Gastrocnemius medialis (tissue), 4 donors: ENCODE results near the gene SMC1B. TPM values are rescaled to one million over a fixed set of nuclear protein-coding genes. Genes with fewer than 3 reads are reported as not detected.

Experiments
- ATAC-seq, 2 donors: fragments of 150-250 bp; one replicate each; pipeline ENCODE4 v1.9.1; 2016
- DNase-seq, 2 donors: peaks; one replicate each; pipeline ENCODE4 v3.0.0-alpha.2; 2019
- H3K27ac ChIP-seq, 4 donors: fragments of 200-600 bp; sonication (generic); 1 replicate in 1 of 4; 2 replicates in 3 of 4; pipeline ENCODE4 v1.5.1; 2016 to 2018; ENCODE audit warnings: mild to moderate bottlenecking in 2 of 4, moderate library complexity in 1 of 4
- H3K27me3 ChIP-seq, 3 donors: fragments of 200-600 bp; sonication (generic) in 2 of 3; 1 replicate in 1 of 3; 2 replicates in 2 of 3; pipeline versions ENCODE4 v1.5.1 to v1.6.0; 2016 to 2019; ENCODE audit warnings: mild to moderate bottlenecking in 1 of 3, moderate library complexity in 1 of 3
- H3K36me3 ChIP-seq, 2 donors: fragments of 200-600 bp; sonication (generic) in 1 of 2; one replicate each; pipeline ENCODE4 v1.5.1; 2017 to 2018
- H3K4me1 ChIP-seq, 2 donors: fragments of 200-600 bp; sonication (generic) in 1 of 2; one replicate each; pipeline ENCODE4 v1.5.1; 2016 to 2017; ENCODE audit warnings: mild to moderate bottlenecking in 2 of 2
- H3K4me3 ChIP-seq, 4 donors: fragments of 200-600 bp; sonication (generic) in 3 of 4; 1 replicate in 1 of 4; 2 replicates in 3 of 4; pipeline ENCODE4 v1.5.1; 2016 to 2019; ENCODE audit warnings: mild to moderate bottlenecking in 2 of 4
- H3K9me3 ChIP-seq, 3 donors: fragments of 200-600 bp; sonication (generic) in 2 of 3; 1 replicate in 1 of 3; 2 replicates in 2 of 3; pipeline ENCODE4 v1.5.1; 2016 to 2019
- CTCF ChIP-seq, 5 experiments: fragments of 450-650 bp in 3 of 5; fragments of 200-600 bp in 2 of 5; sonication (generic) in 2 of 5; IDR thresholded peaks in 4 of 5; conservative IDR thresholded peaks in 1 of 5; 1 replicate in 4 of 5; 2 replicates in 1 of 5; pipeline ENCODE4 v1.5.1; 2016 to 2019; ENCODE audit warnings: antibody characterized with exemption in 5 of 5, mild to moderate bottlenecking in 3 of 5, moderate library complexity in 3 of 5
- POLR2A ChIP-seq, 2 donors: fragments of 450-650 bp; IDR thresholded peaks; one replicate each; pipeline ENCODE4 v1.6.1; 2017; ENCODE audit warnings: antibody characterized with exemption in 2 of 2, mild to moderate bottlenecking in 2 of 2, moderate library complexity in 2 of 2
- in situ Hi-C, 4 donors: fragments of 200-750 bp; cut with MboI; loops; one replicate each; pipeline versions ENCODE4 v1.15.0 to v1.8.0; 2017; ENCODE audit warnings: low sequenced_read_pairs in 4 of 4
- intact Hi-C: fragments of 100-400 bp; cut with DNase I; formaldehyde crosslinking; loops from one replicate; pipeline ENCODE4 v1.15.1; 2023; ENCODE audit warnings: low total_unique reads
- total RNA-seq, 4 donors: library from RNA; depleted of rRNA; stranded (reverse); fragments of >200 nt; gene quantifications; one replicate each; pipeline versions ENCODE4 v1.1.0 to v1.2.3, GENCODE V29; 2016

SMC1B gene
- total RNA-seq, 4 donors from 2014 or later, result not detected

DNA sequence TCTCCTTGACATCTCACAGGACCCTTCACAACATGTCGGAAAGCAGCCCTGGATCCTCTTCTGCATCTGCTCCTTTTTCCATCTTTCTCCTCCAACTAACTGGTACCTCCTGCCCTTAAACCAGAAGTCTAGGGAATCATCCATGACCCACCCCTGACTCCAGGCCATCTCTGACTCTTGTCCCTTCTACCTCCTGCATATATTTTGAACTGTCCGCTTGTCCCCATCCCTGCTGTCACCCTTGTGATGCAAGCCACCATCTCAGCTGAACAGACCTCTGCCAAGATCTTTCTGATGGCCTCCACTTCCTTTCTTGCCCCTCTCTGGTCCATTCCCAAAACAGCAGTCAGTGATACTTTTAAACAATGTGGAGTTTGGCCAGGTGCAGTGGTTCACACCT lies 7.1 kb upstream of the SMC1B start:
- Histone ChIP-seq H3K27ac (no peak overlapping the region), H3K4me1 (no peaks in the 10 kb centered on the region), H3K9me3 (no peaks in the 10 kb centered on the region), H3K4me3 (no peak overlapping the region), H3K27me3 (no peaks in the 10 kb centered on the region), H3K36me3 (no peaks in the 10 kb centered on the region)
- intact Hi-C loops (no loop called here), in situ Hi-C loops (no loop called here)
- DNase-seq (no peak), ATAC-seq (no peak)
- TF ChIP-seq CTCF (IDR thresholded peaks at IDR 0.05 in 4 of 5, conservative IDR thresholded peaks at IDR 0.05 in 1 of 5), result no peak
- no peak for TF ChIP-seq POLR2A (IDR thresholded peaks at IDR 0.05)

DNA sequence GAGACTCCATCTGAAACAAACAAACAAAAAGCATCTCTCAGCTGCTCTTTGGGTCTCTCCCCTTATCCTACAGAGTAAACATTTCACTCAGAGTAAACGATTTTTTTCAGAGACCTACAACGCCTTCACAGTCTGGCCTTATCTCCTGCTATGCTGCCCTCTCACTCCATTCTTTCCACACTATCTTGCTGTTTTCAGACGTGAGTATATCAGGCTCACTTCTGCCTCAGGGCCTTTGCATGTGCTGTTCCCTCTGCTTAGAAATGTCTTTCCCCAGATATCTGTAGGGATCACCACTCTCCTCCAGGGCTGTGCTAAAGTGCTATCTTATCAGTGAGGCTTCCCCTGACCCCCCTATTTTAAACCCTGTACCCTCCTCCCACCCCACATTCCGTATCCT lies 6.6 kb upstream of the SMC1B start:
- Histone ChIP-seq H3K27me3 (no peaks in the 10 kb centered on the region), H3K4me3 (no peak overlapping the region), H3K27ac (no peak overlapping the region), H3K4me1 (no peaks in the 10 kb centered on the region), H3K9me3 (no peaks in the 10 kb centered on the region), H3K36me3 (no peaks in the 10 kb centered on the region)
- no peak for ATAC-seq
- no peak for TF ChIP-seq CTCF (IDR thresholded peaks at IDR 0.05 in 4 of 5, conservative IDR thresholded peaks at IDR 0.05 in 1 of 5)
- no peak for TF ChIP-seq POLR2A (IDR thresholded peaks at IDR 0.05)
- intact Hi-C loops, result no loop called here
- no peak for DNase-seq
- in situ Hi-C loops, result no loop called here

- no peak overlapping the region for H3K4me3 ChIP-seq
- TF ChIP-seq POLR2A (IDR thresholded peaks at IDR 0.05) (no peak), CTCF (IDR thresholded peaks at IDR 0.05 in 4 of 5, conservative IDR thresholded peaks at IDR 0.05 in 1 of 5) (no peak)
- intact Hi-C loops (no loop called here), in situ Hi-C loops (no loop called here)
- H3K36me3 ChIP-seq, result no peaks in the 10 kb centered on the region
- H3K4me1 ChIP-seq, result peaks cover 0 to 3% of the 10 kb centered on the region in 2 donors
- ATAC-seq (no peak), DNase-seq (no peak)
- H3K9me3 ChIP-seq, result no peaks in the 10 kb centered on the region
- no peak overlapping the region for H3K27ac ChIP-seq
- no peaks in the 10 kb centered on the region for H3K27me3 ChIP-seq
These were observed 5.4 kb upstream of the SMC1B start for GRCh38 chr22:45418770-45419138.

- H3K4me1 ChIP-seq, result peaks cover 0 to 8% of the 10 kb centered on the region in 2 donors
- H3K9me3 ChIP-seq, result no peaks in the 10 kb centered on the region
- in situ Hi-C loops (no loop called here), intact Hi-C loops (no loop called here)
- H3K4me3 ChIP-seq, result no peak overlapping the region
- TF ChIP-seq CTCF (IDR thresholded peaks at IDR 0.05 in 4 of 5, conservative IDR thresholded peaks at IDR 0.05 in 1 of 5), result no peak
- no peak for TF ChIP-seq POLR2A (IDR thresholded peaks at IDR 0.05)
- ATAC-seq, result no peak
- H3K27me3 ChIP-seq, result peaks cover 0 to 2% (median 0%) of the 10 kb centered on the region in 3 donors
- no peak overlapping the region for H3K27ac ChIP-seq
- no peak for DNase-seq
- H3K36me3 ChIP-seq, result no peaks in the 10 kb centered on the region
These were observed 4.8 kb upstream of the SMC1B start for GRCh38 chr22:45418056-45418769.

GRCh38 chr22:45413013-45413367 lies 409 bp downstream of the SMC1B start:
- peak overlapping the region in 3 of 4 donors; percentile 48 to 62 (median 52) for H3K4me3 ChIP-seq
- no peaks in the 10 kb centered on the region for H3K36me3 ChIP-seq
- no peak for ATAC-seq
- no peaks in the 10 kb centered on the region for H3K9me3 ChIP-seq
- in situ Hi-C loops, result no loop called here
- no peak overlapping the region for H3K27ac ChIP-seq
- TF ChIP-seq CTCF (IDR thresholded peaks at IDR 0.05 in 4 of 5, conservative IDR thresholded peaks at IDR 0.05 in 1 of 5) (no peak), POLR2A (IDR thresholded peaks at IDR 0.05) (no peak)
- no peak for DNase-seq
- intact Hi-C loops, result no loop called here
- H3K4me1 ChIP-seq, result peaks cover 0 to 10% of the 10 kb centered on the region in 2 donors
- peaks cover 0 to 5% (median 0%) of the 10 kb centered on the region in 3 donors for H3K27me3 ChIP-seq
